RWPE1 (cell line): ENCODE data around the gene UBE2J2.
A peak's percentile ranks its signal among the peaks of the same experiment; 100 is the strongest.

ENCODE experiments used
- CTCF ChIA-PET: fragments of 350-600 bp; sonication (Branson Sonifier 250); formaldehyde crosslinking; extraction: SDS; loops from one replicate; lab custom pipeline; 2021; lab: Yijun Ruan, JAX
- POLR2A ChIA-PET: fragments of 400-600 bp; formaldehyde crosslinking; extraction: SDS; loops from one replicate; lab custom pipeline; 2020; ENCODE audit warnings: antibody characterized with exemption; ENCODE audit not compliant: low non-redundant PET; lab: Yijun Ruan, JAX
- DNase-seq: peaks from one replicate; pipeline ENCODE4 v3.0.0; 2012; ENCODE audit warnings: low spot score
- H3K27ac ChIP-seq: fragments of 450-650 bp; 2 replicates; pipeline ENCODE4 v1.5.1; 2017
- CTCF ChIP-seq: fragments of 450-650 bp; conservative IDR thresholded peaks from 2 replicates; pipeline ENCODE4 v1.5.1; 2017; ENCODE audit warnings: low read depth, mild to moderate bottlenecking

The UBE2J2 gene

GRCh38 chr1:1206966-1207531 is 66.6 kb downstream of the UBE2J2 start:
- DNase-seq = no peak
- ChIA-PET POLR2A (no interaction called here), CTCF (interaction anchor here (0.5 to 0.7 kb wide), 2 partner anchors 85 kb away, joined by 3 to 6 read pairs; no protein-coding TSS in a partner anchor)
- H3K27ac ChIP-seq = no peak overlapping the region
- TF ChIP-seq CTCF = no peak

GRCh38 chr1:1206376-1206965 is 67.2 kb downstream of the UBE2J2 start, which contains the start of gene TNFRSF18:
TNFRSF18 (minus strand) TSS chr1:1206592; CDS start chr1:1206571, 21 bp downstream.
- ChIA-PET POLR2A (no interaction called here), CTCF (interaction anchor here (0.5 to 0.7 kb wide), 2 partner anchors 84 to 103 kb away, joined by 3 to 6 read pairs; no protein-coding TSS in a partner anchor)
- no peak for TF ChIP-seq CTCF
- 0 out of 2 replicates have a peak within 1 kb of the TSS, but pooled peaks have one; percentile 68 for H3K27ac ChIP-seq
- DNase-seq = peak; percentile 15

- CTCF ChIA-PET = interaction anchor here (0.5 to 1.3 kb wide), 3 partner anchors 17 to 104 kb away, joined by 3 to 4 read pairs (median 3); no protein-coding TSS in a partner anchor
- DNase-seq = no peak
- POLR2A ChIA-PET = interaction anchor here (0.5 kb wide), 1 partner anchor 239 kb away, joined by 3 read pairs; no protein-coding TSS in a partner anchor
- H3K27ac ChIP-seq = no peak overlapping the region
- no peak for TF ChIP-seq CTCF
Measured at GRCh38 chr1:1205769-1206375, 67.8 kb downstream of the UBE2J2 start.

GRCh38 chr1:1204998-1205768 is 68.5 kb downstream of the UBE2J2 start:
- no peak overlapping the region for H3K27ac ChIP-seq
- CTCF ChIA-PET = interaction anchor here (0.5 to 1.3 kb wide), 2 partner anchors 17 to 83 kb away, joined by 3 to 4 read pairs; no protein-coding TSS in a partner anchor
- TF ChIP-seq CTCF = no peak
- POLR2A ChIA-PET = interaction anchor here (0.5 kb wide), 1 partner anchor 238 kb away, joined by 3 read pairs; no protein-coding TSS in a partner anchor
- DNase-seq = no peak

GRCh38 chr1:1204425-1204920 is 69.2 kb downstream of the UBE2J2 start:
- ChIA-PET POLR2A (no interaction called here), CTCF (interaction anchor here (1.3 kb wide), 1 partner anchor 82 kb away, joined by 4 read pairs; no protein-coding TSS in a partner anchor)
- DNase-seq = no peak
- no peak for TF ChIP-seq CTCF
- no peak overlapping the region for H3K27ac ChIP-seq
